ENCODE measurements around the gene ATP1A1.

- TF ChIP-seq CTCF (conservative IDR thresholded peaks at IDR 0.05; ENCODE audit: low read depth, low read length) (no peak), EZH2phosphoT487 (IDR thresholded peaks at IDR 0.05; ENCODE audit: borderline replicate concordance, low read length) (no peak), EZH2 (IDR thresholded peaks at IDR 0.05; ENCODE audit: low read length, unreplicated experiment) (no peak)
These were observed 2.3 kb downstream of the ATP1A1 start for GRCh38 chr1:116375148-116375886.

Data from PC-3 (cell line).